NCI-H524 (cell line): ENCODE measurements around the gene PEAK1.
A peak's percentile ranks its signal among the peaks of the same experiment; 100 is the strongest.

Experiments used
- DNase-seq, 2 experiments: peaks; one replicate each; lab custom pipeline; 2025; lab: John Stamatoyannopoulos, UW

Gene PEAK1

GRCh38 chr15:77419836-77420609 is at the start of gene PEAK1:
Gene PEAK1, minus strand, starts transcription at chr15:77420104. Its CDS starts 238,178 bp downstream, at chr15:77181926.
- DNase-seq = peak; percentile 99

- no peak for DNase-seq
Measured at GRCh38 chr15:77468896-77469295, 49.0 kb upstream of the PEAK1 start.

GRCh38 chr15:77466521-77466920 is 46.6 kb upstream of the PEAK1 start:
- DNase-seq = no peak

GRCh38 chr15:77464129-77464865 is 44.4 kb upstream of the PEAK1 start:
- no peak for DNase-seq

GRCh38 chr15:77461486-77461885 is 41.6 kb upstream of the PEAK1 start:
- no peak for DNase-seq

GRCh38 chr15:77459031-77459430 is 39.1 kb upstream of the PEAK1 start:
- no peak for DNase-seq

- DNase-seq = no peak
Measured at GRCh38 chr15:77457905-77458265, 38.0 kb upstream of the PEAK1 start.

GRCh38 chr15:77457191-77457904 is 37.4 kb upstream of the PEAK1 start:
- DNase-seq = no peak

GRCh38 chr15:77456746-77457145 is 36.8 kb upstream of the PEAK1 start:
- DNase-seq = no peak

- DNase-seq = no peak
Measured at GRCh38 chr15:77455696-77456321, 35.9 kb upstream of the PEAK1 start.

GRCh38 chr15:77454951-77455350 is 35.0 kb upstream of the PEAK1 start:
- DNase-seq = no peak

- DNase-seq = no peak
Measured at GRCh38 chr15:77454265-77454664, 34.4 kb upstream of the PEAK1 start.

- DNase-seq = no peak
Measured at GRCh38 chr15:77446840-77447390, 27.0 kb upstream of the PEAK1 start.

GRCh38 chr15:77440378-77440999 is 20.6 kb upstream of the PEAK1 start:
- no peak for DNase-seq

- no peak for DNase-seq
Measured at GRCh38 chr15:77437264-77437663, 17.4 kb upstream of the PEAK1 start.

- no peak for DNase-seq
Measured at GRCh38 chr15:77436822-77437221, 16.9 kb upstream of the PEAK1 start.

- DNase-seq = no peak
Measured at GRCh38 chr15:77430652-77431051, 10.7 kb upstream of the PEAK1 start.

- no peak for DNase-seq
Measured at GRCh38 chr15:77430213-77430612, 10.3 kb upstream of the PEAK1 start.

GRCh38 chr15:77426871-77427270 is 7.0 kb upstream of the PEAK1 start:
- no peak for DNase-seq

- DNase-seq = no peak
Measured at GRCh38 chr15:77426377-77426776, 6.5 kb upstream of the PEAK1 start.

GRCh38 chr15:77425104-77425503 is 5.2 kb upstream of the PEAK1 start:
- no peak for DNase-seq

GRCh38 chr15:77421370-77421700 is 1.4 kb upstream of the PEAK1 start:
- peak in 1 of 2 experiments; percentile 52 for DNase-seq
